ENCODE measurements around the gene TENM4. TPM values are rescaled to one million over a fixed set of nuclear protein-coding genes. Genes with fewer than 3 reads are reported as not detected.

TENM4 gene
- total and polyA plus RNA-seq, 2 of the 13 experiments (the other 11 are each of a cell fraction or from before 2014, with no cell fraction given), result not detected

- Histone ChIP-seq H3K36me3 (replicated peaks in 1 of 2; ENCODE audit: control insufficient read depth in 1 of 2, insufficient read depth in 2 of 2, low read length in 2 of 2) (no peaks in the 10 kb centered on the region), H3K9ac (ENCODE audit: insufficient read depth, low read depth, low read length) (no peak overlapping the region), H3K4me3 (replicated peaks in 1 of 3; ENCODE audit: insufficient read depth in 1 of 3, low read depth in 2 of 3, low read length in 3 of 3) (no peak overlapping the region), H3K4me2 (ENCODE audit: low read depth, low read length) (no peak overlapping the region), H3K79me2 (ENCODE audit: insufficient read depth, low read length) (no peaks in the 10 kb centered on the region), H3K27ac (ENCODE audit: extremely low read length, insufficient read depth, low read length) (no peak overlapping the region), H3K9me3 (ENCODE audit: low read length) (no peaks in the 10 kb centered on the region), H2AFZ (ENCODE audit: low read length) (no peak overlapping the region), H3K27me3 (ENCODE audit: control insufficient read depth in 1 of 2, insufficient read depth in 2 of 2, low read length in 2 of 2) (no peaks in the 10 kb centered on the region), H3K4me1 (ENCODE audit: insufficient read depth, low read length) (no peaks in the 10 kb centered on the region), H4K20me1 (ENCODE audit: insufficient read depth, low read length) (no peaks in the 10 kb centered on the region)
- DNase-seq (ENCODE audit: low spot score) (no peak), ATAC-seq (no peak), FAIRE-seq (no peak)
- intact Hi-C loops (cut with micrococcal nuclease; ENCODE audit: unreplicated experiment), result no loop called here
- BruUV-seq (replicated peaks), result no TSS peak
- ChIA-PET CTCF (ENCODE audit: low intra/inter-chr PET ratio, low total read pairs) (no interaction called here), POLR2A (no interaction called here)
- 4% methylated on average over 6 of the region's 6 CpGs for WGBS (ENCODE audit: low lambda C conversion rate)
- no peak for TF ChIP-seq TFE3 (CRISPR knock-in tag; IDR thresholded peaks at IDR 0.05)
- TF ChIP-seq ARNT2 (CRISPR knock-in tag; IDR thresholded peaks at IDR 0.05; ENCODE audit: low read depth), result no peak
- no peak for TF ChIP-seq ZNF354B (CRISPR knock-in tag; IDR thresholded peaks at IDR 0.05)
- no peak for TF ChIP-seq ZNF20 (CRISPR knock-in tag; IDR thresholded peaks at IDR 0.05)
- in situ Hi-C loops (cut with HindIII; ENCODE audit: extremely low pct_ligation_motif_present, low pct_unique_long_range_greater_than_20kb), result no loop called here
Measured at GRCh38 chr11:79321263-79321662, 119.6 kb downstream of the TENM4 start.

GRCh38 chr11:79314906-79315689 is 125.7 kb downstream of the TENM4 start:
- intact Hi-C loops (cut with micrococcal nuclease; ENCODE audit: unreplicated experiment) (no loop called here), in situ Hi-C loops (cut with HindIII; ENCODE audit: extremely low pct_ligation_motif_present, low pct_unique_long_range_greater_than_20kb) (no loop called here)

More at GRCh38 chr11:79314906-79315689, 125.7 kb downstream of the TENM4 start:
- Histone ChIP-seq H3K36me3 (replicated peaks in 1 of 2; ENCODE audit: control insufficient read depth in 1 of 2, insufficient read depth in 2 of 2, low read length in 2 of 2) (no peaks in the 10 kb centered on the region), H3K4me1 (ENCODE audit: insufficient read depth, low read length) (no peaks in the 10 kb centered on the region), H3K27me3 (ENCODE audit: control insufficient read depth in 1 of 2, insufficient read depth in 2 of 2, low read length in 2 of 2) (peaks cover 0 to 1% of the 10 kb centered on the region in 2 experiments; a peak in 1 of 5 replicates), H3K4me3 (replicated peaks in 1 of 3; ENCODE audit: insufficient read depth in 1 of 3, low read depth in 2 of 3, low read length in 3 of 3) (no peak overlapping the region), H3K4me2 (ENCODE audit: low read depth, low read length) (no peak overlapping the region), H2AFZ (ENCODE audit: low read length) (no peak overlapping the region), H3K9me3 (ENCODE audit: low read length) (no peaks in the 10 kb centered on the region), H3K79me2 (ENCODE audit: insufficient read depth, low read length) (no peaks in the 10 kb centered on the region), H3K9ac (ENCODE audit: insufficient read depth, low read depth, low read length) (no peak overlapping the region), H4K20me1 (ENCODE audit: insufficient read depth, low read length) (no peaks in the 10 kb centered on the region), H3K27ac (ENCODE audit: extremely low read length, insufficient read depth, low read length) (no peak overlapping the region)
- CTCF ChIA-PET (ENCODE audit: low intra/inter-chr PET ratio, low total read pairs), result no interaction called here
- no TSS peak for BruUV-seq (replicated peaks)
- TF ChIP-seq REST (IDR thresholded peaks at IDR 0.05; ENCODE audit: borderline replicate concordance in 1 of 2, low read depth in 1 of 2, low read length in 2 of 2) (peak; percentile 69 to 92), KAT7 (CRISPR knock-in tag; IDR thresholded peaks at IDR 0.05; ENCODE audit: borderline replicate concordance) (no peak), MIER2 (CRISPR knock-in tag; IDR thresholded peaks at IDR 0.05) (peak; percentile 93)
- POLR2A ChIA-PET, result no interaction called here
- DNase-seq (ENCODE audit: low spot score), result no peak
- no peak for FAIRE-seq
- WGBS (ENCODE audit: low lambda C conversion rate), result 13% methylated on average over 8 of the region's 8 CpGs
- ATAC-seq, result no peak

Data from HepG2 (cell line).